ENCODE data around the gene TTLL6. TPM values are rescaled to one million over a fixed set of nuclear protein-coding genes. Genes with fewer than 3 reads are reported as not detected.
"Not testable (repeated sequence)": the region's sequence is repeated elsewhere in the genome, so short reads cannot be mapped to it uniquely, and the experiment has no call there.

Gene TTLL6
- total RNA-seq, result not detected

DNA sequence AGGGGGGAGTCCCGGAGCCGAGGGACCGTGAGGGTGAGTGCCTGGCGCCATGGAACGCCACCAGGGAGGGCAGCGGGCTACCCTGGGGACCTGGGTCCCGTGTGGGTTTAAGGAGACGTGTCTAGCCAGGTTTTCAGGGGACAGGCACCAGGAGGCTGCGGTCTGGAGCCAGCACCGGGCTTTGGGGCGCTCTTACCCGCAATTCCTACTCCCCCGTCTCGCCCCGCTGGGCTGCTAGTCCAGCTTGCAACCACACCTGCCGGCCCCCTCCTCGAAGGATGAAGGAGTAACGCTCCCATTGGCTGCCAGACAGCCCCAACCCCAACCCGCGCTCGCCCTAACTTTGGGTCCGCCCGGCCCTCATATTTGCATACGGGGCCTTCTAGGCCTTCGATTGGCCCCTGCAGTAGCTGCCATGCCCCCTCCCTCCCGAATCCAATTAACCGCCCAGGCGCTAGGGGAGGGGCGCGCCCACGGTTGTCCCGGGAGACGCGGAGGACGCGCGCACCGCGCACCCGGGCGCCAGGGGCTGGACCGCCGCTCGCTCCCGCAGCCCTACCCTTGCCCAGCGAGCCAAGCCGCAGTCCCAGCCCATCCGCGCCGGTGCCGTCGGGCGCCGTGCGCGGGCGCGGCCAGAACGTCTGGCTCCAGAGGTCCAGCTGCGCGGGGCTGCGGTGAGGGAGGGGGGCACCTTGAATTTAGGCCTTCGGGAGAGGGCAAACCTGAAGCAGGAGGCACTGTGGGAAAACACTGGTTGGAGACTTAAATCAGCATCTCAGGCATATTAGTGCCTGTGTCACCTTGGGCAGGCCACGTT is at the start of gene TTLL6:
TSS of gene TTLL6 (minus strand) at position 456 of the 817 bp plus-strand sequence. CDS start at position 299, 157 bp downstream.
- Mint-ChIP-seq H3K27me3 (peaks cover 18% of the 10 kb centered on the region), H3K36me3 (ENCODE audit: low read depth) (no peaks in the 10 kb centered on the region), H3K4me1 (peaks cover 8% of the 10 kb centered on the region), H3K4me3 (peak within 1 kb of the TSS; percentile 74), H3K9me3 (no peaks in the 10 kb centered on the region), H3K27ac (peak within 1 kb of the TSS; percentile 12)
- peak; percentile 96 for ATAC-seq (replicated peaks)

DNA sequence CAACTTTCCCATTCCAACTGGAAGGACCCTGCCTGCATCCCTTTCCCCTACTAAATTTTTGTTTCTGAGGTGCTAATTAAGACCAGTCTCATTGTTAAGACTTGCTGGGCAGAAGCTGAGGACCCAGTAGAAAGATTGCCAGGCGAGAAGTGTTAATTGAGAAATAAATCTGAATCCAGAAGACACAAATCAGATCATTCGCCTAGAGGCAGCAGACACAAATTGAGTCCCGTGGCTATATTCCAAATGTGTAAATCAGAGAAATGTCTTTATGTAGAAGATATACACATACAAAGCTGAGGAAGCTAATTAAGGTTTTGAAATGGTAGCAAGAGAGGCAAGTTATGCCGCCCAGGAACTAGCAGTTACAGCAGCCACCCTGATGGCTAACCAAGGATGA is 43.4 kb upstream of the TTLL6 start:
- peaks cover 90% of the 10 kb centered on the region for H3K36me3 Mint-ChIP-seq (ENCODE audit: low read depth)
- ATAC-seq (replicated peaks), result no peak
- peak overlapping the region; percentile 34 for H3K27ac Mint-ChIP-seq
- no peaks in the 10 kb centered on the region for H3K9me3 Mint-ChIP-seq
- H3K27me3 Mint-ChIP-seq, result no peaks in the 10 kb centered on the region
- H3K4me3 Mint-ChIP-seq, result no peak overlapping the region
- peaks cover 5% of the 10 kb centered on the region for H3K4me1 Mint-ChIP-seq

DNA sequence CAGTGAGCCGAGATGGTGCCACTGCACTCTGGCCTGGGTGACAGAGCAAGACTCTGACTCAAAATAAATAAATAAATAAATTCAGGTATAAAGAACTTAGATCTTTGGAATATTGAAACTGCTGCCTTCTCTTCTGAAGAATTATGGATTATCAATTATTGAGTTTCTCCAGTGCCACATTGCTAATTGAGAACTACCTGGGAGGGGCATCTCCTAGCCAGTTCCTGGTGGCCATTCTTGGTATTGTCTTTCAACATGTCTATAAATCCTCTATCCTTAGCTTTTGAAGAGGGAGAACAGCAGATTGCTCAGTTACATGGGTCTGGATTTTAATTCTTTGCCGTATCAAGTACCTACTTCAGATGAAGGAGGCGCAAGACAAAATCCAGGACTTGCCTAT is 43.0 kb upstream of the TTLL6 start:
- H3K36me3 Mint-ChIP-seq (ENCODE audit: low read depth), result peaks cover 91% of the 10 kb centered on the region

DNA sequence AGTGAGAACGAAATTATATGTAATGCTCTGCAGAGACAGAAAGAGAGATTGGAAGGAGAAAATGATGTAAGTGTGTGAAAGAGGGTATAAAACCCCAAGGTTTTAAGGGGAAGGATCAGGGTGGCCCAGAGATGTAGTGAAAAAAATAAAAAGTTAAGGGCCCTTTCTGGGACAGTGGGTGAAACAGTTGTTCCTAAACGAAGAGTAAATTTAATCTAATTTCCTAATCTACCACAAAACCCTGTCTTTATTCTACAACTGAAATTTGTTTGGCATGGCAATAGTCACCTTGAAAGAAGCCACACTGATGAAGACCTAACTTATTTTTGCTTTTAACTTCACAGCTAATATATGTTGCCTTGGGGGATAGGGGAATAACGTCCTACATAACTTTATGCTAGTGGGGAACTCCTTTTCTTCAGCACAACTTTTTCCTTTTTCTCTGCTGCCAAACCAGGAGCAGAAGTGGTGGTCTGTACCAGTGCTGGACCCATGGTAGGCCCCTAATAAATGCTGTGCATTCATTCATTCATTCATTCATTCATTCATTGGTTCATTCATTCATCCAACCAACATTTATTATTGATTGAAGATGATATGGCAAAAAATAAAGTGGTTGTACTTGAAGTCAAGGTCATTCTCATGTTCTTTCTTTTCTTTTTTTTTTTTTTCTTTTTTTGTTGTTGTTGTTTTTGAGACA is 39.2 kb upstream of the TTLL6 start:
- Mint-ChIP-seq H3K27ac (no peak overlapping the region), H3K36me3 (ENCODE audit: low read depth) (peaks cover 92% of the 10 kb centered on the region), H3K27me3 (no peaks in the 10 kb centered on the region), H3K9me3 (no peaks in the 10 kb centered on the region), H3K4me3 (no peak overlapping the region), H3K4me1 (peaks cover 5% of the 10 kb centered on the region)
- no peak for ATAC-seq (replicated peaks)

More for the DNA sequence above, 43.0 kb upstream of the TTLL6 start:
- Mint-ChIP-seq H3K9me3 (no peaks in the 10 kb centered on the region), H3K27ac (no peak overlapping the region), H3K27me3 (no peaks in the 10 kb centered on the region), H3K4me1 (peaks cover 5% of the 10 kb centered on the region), H3K4me3 (no peak overlapping the region)
- ATAC-seq (replicated peaks), result no peak

DNA sequence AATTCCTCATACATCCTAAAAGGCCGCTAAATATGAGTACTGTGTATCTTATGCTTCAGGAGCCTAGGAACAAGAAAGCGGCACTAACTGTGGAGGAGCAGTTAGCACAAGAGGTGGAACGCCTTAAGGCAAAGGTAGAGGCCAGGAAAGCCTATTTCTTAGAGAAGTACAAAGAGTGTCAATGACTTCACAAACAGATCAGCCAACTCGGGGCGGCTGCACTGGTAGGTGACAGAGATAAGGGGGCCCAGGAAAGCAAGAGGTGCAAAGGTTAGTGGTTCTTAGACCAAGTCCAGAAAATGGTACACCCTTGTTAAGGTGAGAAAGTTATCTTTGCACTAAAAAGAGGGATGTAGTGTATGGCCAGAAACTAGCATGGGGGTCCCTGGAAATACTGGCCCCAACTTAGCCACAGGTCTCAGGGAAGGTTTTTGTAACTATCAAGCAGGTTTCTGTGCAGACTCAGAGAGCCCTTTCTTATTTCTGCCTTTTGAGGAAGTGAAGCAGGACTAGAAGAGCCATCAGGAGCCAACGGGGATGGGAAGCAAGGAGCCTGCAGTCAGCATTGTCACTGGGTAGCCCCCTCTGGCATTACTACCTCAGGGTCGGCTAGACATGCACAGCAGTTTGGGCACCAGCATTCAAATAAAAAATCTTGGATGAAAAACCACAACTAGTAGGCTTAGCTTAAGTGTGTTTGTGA is 37.9 kb upstream of the TTLL6 start:
- no peaks in the 10 kb centered on the region for H3K9me3 Mint-ChIP-seq
- no peak overlapping the region for H3K4me3 Mint-ChIP-seq
- peaks cover 9% of the 10 kb centered on the region for H3K4me1 Mint-ChIP-seq
- H3K36me3 Mint-ChIP-seq (ENCODE audit: low read depth), result peaks cover 93% of the 10 kb centered on the region
- H3K27me3 Mint-ChIP-seq, result no peaks in the 10 kb centered on the region
- H3K27ac Mint-ChIP-seq, result no peak overlapping the region
- ATAC-seq (replicated peaks), result no peak

DNA sequence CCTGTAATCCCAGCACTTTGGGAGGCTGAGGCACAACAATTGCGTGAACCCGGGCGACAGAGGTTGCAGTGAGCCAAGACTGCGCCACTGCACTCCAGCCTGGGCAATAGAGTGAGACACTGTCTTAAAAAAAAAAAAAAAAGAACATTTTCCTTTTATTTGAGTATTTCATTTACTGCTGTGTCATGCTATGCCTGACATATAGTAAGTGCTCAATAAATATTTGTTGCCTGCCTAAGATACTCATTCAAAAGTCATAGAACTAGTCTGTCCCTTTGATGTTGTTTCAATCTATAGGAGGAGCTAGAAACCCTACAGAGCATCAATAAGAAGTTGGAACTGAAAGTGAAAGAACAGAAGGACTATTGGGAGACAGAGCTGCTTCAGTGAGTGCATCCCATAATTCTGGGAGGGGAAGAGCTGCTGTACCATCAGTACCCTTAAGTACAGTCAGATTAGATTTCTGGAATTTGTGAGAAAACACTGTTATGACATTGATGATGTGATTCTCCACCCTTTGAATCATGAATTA is 33.8 kb upstream of the TTLL6 start:
- no peaks in the 10 kb centered on the region for H3K27me3 Mint-ChIP-seq
- H3K9me3 Mint-ChIP-seq, result no peaks in the 10 kb centered on the region
- ATAC-seq (replicated peaks), result no peak
- no peak overlapping the region for H3K4me3 Mint-ChIP-seq
- peaks cover 95% of the 10 kb centered on the region for H3K36me3 Mint-ChIP-seq (ENCODE audit: low read depth)
- H3K27ac Mint-ChIP-seq, result peak overlapping the region; percentile 43
- peaks cover 6% of the 10 kb centered on the region for H3K4me1 Mint-ChIP-seq

DNA sequence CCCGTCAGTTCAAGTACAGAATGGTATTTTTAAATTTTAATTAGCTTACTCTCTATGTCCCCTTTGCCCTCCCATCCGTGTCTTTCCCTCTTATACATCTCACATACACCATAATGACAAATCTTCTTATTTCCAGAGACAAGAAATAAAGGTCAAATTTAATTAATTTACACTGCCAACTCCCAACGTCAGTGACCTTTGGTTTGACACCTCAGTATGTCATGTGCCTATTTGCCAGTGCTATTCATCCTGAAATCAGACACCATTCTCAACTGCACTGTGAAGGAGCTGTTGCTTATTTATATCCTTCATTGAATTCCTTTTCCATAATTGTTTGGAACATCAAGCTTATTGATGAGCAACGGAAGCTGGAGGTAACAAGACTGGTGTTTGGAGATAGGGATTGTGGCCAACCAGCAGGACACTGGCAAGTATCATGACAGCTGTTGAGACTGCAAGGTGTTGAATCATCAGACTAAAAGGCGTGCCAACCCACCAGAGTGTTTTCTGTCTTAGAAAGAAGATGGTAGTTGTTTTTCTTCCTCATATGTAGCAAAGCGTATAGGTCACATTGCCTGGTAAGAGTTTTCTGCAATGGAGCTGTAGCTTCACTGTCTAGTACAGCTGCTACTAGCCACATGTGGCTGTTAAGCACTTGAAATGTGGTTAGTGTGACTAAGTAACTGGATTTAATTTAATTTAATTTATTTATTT is 26.3 kb upstream of the TTLL6 start:
- Mint-ChIP-seq H3K27me3 (no peaks in the 10 kb centered on the region), H3K9me3 (no peaks in the 10 kb centered on the region), H3K36me3 (ENCODE audit: low read depth) (peaks cover 74% of the 10 kb centered on the region), H3K27ac (no peak overlapping the region), H3K4me1 (peaks cover 22% of the 10 kb centered on the region), H3K4me3 (no peak overlapping the region)
- ATAC-seq (replicated peaks), result no peak

DNA sequence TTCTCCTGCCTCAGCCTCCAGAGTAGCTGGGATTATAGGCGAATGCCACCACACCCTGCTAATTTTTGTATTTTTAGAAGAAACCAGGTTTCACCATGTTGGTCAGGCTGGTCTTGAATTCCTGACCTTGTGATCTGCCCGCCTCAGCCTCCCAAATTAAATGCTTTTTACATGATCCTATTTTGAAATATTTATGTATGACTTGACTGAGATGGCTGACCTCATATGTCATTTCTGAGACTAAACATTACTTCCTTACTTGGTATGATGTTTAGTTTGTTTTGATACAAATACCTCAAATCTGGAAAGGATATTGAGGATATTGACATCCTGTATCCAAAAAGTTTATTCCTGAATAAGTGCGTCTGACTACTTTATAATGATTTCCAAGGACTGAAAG is 25.7 kb upstream of the TTLL6 start:
- no peak for ATAC-seq (replicated peaks)
- Mint-ChIP-seq H3K4me1 (peaks cover 27% of the 10 kb centered on the region), H3K9me3 (no peaks in the 10 kb centered on the region), H3K4me3 (no peak overlapping the region), H3K27ac (no peak overlapping the region), H3K27me3 (no peaks in the 10 kb centered on the region), H3K36me3 (ENCODE audit: low read depth) (peaks cover 72% of the 10 kb centered on the region)

DNA sequence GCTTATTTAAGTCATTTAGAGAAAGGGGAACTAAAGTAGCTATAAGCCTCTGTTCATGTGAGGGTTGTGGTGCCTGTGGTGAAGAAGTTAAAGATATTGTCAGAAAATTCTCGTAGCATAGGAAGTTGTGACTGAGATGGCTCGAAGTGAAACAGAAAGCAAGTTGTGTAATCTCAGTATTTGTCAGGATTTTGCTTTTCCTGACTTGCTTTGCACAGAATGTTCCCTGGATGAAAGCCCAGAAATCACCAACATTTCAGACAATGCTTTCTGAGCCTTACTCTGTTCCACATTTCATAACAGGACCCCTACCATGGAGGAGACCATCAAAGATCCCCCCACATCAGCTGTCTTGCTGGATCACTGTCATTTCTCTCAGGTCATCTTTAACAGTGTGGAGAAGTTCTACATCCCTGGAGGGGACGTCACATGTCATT is 24.4 kb upstream of the TTLL6 start:
- H3K36me3 Mint-ChIP-seq (ENCODE audit: low read depth), result peaks cover 70% of the 10 kb centered on the region
- peaks cover 36% of the 10 kb centered on the region for H3K4me1 Mint-ChIP-seq
- H3K9me3 Mint-ChIP-seq, result no peaks in the 10 kb centered on the region
- peak; percentile 97 for ATAC-seq (replicated peaks)
- peak overlapping the region; percentile 62 for H3K4me3 Mint-ChIP-seq
- H3K27ac Mint-ChIP-seq, result peak overlapping the region; percentile 47
- no peaks in the 10 kb centered on the region for H3K27me3 Mint-ChIP-seq

DNA sequence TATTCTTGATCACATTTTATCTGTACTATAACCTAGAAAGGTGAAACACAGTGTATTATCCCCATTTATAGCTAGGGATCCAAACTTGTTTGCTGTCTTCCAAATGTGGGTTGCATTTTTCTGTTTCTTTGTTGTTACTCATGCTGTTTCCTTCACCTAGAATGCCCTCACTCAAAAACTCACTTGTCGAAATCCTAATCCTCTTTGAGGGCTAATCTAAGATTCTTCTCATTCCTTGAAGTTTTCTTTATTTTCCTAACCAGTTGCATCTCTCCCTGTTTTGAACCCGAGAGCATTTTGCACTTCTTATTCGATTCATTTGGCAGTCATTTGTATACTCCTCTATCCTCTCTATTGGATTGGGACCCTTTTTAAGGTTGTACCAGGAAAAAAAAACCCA is 23.4 kb upstream of the TTLL6 start:
- Mint-ChIP-seq H3K27ac (peak overlapping the region; percentile 47), H3K9me3 (no peaks in the 10 kb centered on the region), H3K4me1 (peaks cover 42% of the 10 kb centered on the region), H3K4me3 (peak overlapping the region; percentile 62), H3K27me3 (no peaks in the 10 kb centered on the region), H3K36me3 (ENCODE audit: low read depth) (peaks cover 72% of the 10 kb centered on the region)
- no peak for ATAC-seq (replicated peaks)

DNA sequence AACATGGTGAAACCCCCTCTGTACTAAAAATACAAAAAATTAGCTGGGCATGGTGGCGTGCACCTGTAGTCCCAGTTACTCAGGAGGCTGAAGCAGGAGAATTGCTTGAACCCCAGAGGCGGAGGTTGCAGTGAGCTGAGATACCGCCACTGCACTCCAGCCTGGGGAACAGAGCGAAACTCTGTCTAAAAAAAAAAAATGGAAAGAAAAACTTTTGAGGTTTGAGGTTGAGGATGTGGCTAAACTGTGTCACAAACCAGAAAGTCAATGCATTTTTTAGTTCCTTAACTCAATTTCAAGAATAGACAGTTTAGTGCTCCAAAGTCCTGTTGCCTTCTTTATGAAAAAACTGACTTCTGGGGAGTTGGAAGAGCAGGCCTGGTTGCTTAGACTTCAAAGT is 20.4 kb upstream of the TTLL6 start:
- not testable (repeated sequence) for H3K27me3 Mint-ChIP-seq, H3K9me3 Mint-ChIP-seq
- Mint-ChIP-seq H3K4me3 (peak overlapping the region; percentile 74), H3K36me3 (ENCODE audit: low read depth) (peaks cover 49% of the 10 kb centered on the region), H3K27ac (peak overlapping the region; percentile 83), H3K4me1 (peaks cover 46% of the 10 kb centered on the region)
- peak; percentile 50 for ATAC-seq (replicated peaks)

DNA sequence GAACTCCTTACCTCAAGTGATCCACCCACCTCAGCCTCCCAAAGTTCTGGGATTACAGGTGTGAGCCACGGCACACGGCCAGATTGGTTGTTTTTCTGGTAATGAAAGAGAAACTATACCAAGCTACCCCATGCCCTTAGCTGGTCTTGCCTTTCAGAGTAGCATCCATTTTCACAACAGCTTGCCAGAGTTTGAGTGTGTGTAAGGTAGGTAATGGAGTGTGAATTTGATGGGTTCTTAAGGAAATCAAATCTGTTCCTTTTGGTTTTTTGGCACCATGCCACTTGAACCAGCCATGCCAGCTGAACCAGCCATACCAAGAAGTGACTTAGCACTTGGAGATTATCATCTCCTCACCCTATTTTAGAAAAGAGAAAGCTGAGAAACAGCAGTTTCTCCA is 18.9 kb upstream of the TTLL6 start:
- Mint-ChIP-seq H3K9me3 (no peaks in the 10 kb centered on the region), H3K27me3 (no peaks in the 10 kb centered on the region), H3K27ac (no peak overlapping the region), H3K36me3 (ENCODE audit: low read depth) (peaks cover 37% of the 10 kb centered on the region), H3K4me3 (peak overlapping the region; percentile 41), H3K4me1 (peaks cover 39% of the 10 kb centered on the region)
- no peak for ATAC-seq (replicated peaks)

DNA sequence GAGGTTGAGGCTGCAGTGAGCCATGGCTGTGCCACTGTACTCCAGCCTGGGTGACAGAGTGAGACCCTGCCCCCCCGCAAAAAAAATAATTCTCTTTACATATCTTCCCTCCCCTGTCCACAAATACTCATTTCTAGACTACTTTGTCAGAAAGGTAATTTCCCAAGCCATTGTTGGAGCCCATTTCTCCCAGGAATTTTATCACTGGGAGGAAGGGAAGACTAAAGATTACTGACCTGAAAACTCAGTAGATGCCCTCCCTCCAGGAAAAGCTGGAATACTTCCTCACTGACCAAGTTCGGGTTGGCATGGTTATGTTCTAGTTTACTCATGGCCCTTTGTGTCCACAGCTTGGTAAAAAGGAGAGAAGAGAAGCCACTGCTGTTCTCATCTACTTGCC is 17.9 kb upstream of the TTLL6 start:
- Mint-ChIP-seq H3K27me3 (no peaks in the 10 kb centered on the region), H3K27ac (no peak overlapping the region), H3K36me3 (ENCODE audit: low read depth) (peaks cover 27% of the 10 kb centered on the region), H3K9me3 (no peaks in the 10 kb centered on the region), H3K4me1 (peaks cover 30% of the 10 kb centered on the region), H3K4me3 (peak overlapping the region; percentile 41)
- peak; percentile 13 for ATAC-seq (replicated peaks)

DNA sequence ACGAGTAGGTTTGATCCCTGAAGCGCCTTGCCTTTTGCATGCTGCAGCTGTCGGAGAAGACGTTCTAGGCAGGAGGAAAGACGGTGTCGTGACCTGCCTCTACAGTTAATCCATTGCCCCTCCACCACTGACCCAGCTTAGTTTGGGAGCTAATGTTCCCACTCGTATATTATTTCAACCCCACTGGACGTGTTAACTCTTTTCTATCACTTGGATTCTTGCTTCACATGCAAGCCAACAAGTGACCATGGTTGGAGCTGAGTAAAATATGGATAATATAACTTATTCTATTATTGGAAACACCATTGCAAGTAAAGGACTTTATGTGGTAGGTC is 14.5 kb upstream of the TTLL6 start:
- peak overlapping the region; percentile 93 for H3K4me3 Mint-ChIP-seq
- ATAC-seq (replicated peaks), result no peak
- peak overlapping the region; percentile 91 for H3K27ac Mint-ChIP-seq
- H3K4me1 Mint-ChIP-seq, result peaks cover 18% of the 10 kb centered on the region
- H3K36me3 Mint-ChIP-seq (ENCODE audit: low read depth), result peaks cover 15% of the 10 kb centered on the region
- H3K9me3 Mint-ChIP-seq, result no peaks in the 10 kb centered on the region
- no peaks in the 10 kb centered on the region for H3K27me3 Mint-ChIP-seq
